ENCODE measurements around the gene UBL4A. TPM values are rescaled to one million over a fixed set of nuclear protein-coding genes. Genes with fewer than 3 reads are reported as not detected.

Gene UBL4A
- total and polyA plus RNA-seq, 9 of the 15 experiments (the other 6 are each of a cell fraction or from before 2014, with no cell fraction given) = 15.2 to 140 (median 100) TPM

DNA sequence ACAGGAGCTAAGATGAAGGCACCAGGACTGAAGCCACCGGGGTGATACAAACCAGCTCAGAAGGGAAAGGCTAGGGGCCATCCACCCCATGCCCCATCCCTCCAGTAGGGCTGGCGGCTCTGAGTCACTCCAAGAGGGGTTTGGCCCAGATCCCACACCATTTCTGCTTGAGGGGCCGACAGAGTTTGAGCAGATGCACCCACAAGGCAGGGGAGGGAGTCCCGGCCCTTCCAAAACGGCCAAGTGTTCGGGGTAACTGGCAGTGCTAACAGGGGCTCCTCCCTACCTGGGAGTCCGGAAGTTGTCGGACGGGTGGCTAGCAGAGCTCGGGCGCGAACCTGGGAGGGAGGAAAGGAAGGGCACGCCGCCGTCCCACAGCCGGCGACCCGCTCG, 3.6 kb upstream of the UBL4A start (continued):
- TF ChIP-seq, protein P1, sequence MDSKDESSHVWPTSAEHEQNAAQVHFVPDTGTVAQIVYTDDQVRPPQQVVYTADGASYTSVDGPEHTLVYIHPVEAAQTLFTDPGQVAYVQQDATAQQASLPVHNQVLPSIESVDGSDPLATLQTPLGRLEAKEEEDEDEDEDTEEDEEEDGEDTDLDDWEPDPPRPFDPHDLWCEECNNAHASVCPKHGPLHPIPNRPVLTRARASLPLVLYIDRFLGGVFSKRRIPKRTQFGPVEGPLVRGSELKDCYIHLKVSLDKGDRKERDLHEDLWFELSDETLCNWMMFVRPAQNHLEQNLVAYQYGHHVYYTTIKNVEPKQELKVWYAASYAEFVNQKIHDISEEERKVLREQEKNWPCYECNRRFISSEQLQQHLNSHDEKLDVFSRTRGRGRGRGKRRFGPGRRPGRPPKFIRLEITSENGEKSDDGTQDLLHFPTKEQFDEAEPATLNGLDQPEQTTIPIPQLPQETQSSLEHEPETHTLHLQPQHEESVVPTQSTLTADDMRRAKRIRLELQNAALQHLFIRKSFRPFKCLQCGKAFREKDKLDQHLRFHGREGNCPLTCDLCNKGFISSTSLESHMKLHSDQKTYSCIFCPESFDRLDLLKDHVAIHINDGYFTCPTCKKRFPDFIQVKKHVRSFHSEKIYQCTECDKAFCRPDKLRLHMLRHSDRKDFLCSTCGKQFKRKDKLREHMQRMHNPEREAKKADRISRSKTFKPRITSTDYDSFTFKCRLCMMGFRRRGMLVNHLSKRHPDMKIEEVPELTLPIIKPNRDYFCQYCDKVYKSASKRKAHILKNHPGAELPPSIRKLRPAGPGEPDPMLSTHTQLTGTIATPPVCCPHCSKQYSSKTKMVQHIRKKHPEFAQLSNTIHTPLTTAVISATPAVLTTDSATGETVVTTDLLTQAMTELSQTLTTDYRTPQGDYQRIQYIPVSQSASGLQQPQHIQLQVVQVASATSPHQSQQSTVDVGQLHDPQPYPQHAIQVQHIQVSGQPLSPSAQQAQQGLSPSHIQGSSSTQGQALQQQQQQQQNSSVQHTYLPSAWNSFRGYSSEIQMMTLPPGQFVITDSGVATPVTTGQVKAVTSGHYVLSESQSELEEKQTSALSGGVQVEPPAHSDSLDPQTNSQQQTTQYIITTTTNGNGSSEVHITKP (IDR thresholded peaks at IDR 0.05; ENCODE audit: partially characterized antibody) = peak; percentile 17
- TF ChIP-seq PCBP2 (IDR thresholded peaks at IDR 0.05; ENCODE audit: low read depth, low read length, poor library complexity, severe bottlenecking) (no peak), ARID4B (CRISPR knock-in tag; IDR thresholded peaks at IDR 0.05) (no peak; the same call in 1 of the 2 replicates), GTF2F1 (IDR thresholded peaks at IDR 0.05; ENCODE audit: low read depth, low read length) (no peak)
